ENCODE results near the gene NFASC. TPM values are rescaled to one million over a fixed set of nuclear protein-coding genes. Genes with fewer than 3 reads are reported as not detected.

Gene NFASC
- total RNA-seq, 1 experiment from 2014 or later, result 20.1 TPM

- H3K36me3 Mint-ChIP-seq, result no peaks in the 10 kb centered on the region
- ChIA-PET CTCF (interaction anchor here (1.6 to 5.0 kb wide), 5 partner anchors 15 to 92 kb away, joined by 4 to 53 read pairs (median 8); no protein-coding TSS in a partner anchor), POLR2A (no interaction called here)
- H3K4me1 Mint-ChIP-seq, result peaks cover 32% of the 10 kb centered on the region
- no peak overlapping the region for H3K4me3 Mint-ChIP-seq
- ATAC-seq (no peak), DNase-seq (ENCODE audit: low spot score) (no peak)
- H3K27ac Mint-ChIP-seq, result no peak overlapping the region
- H3K9me3 Mint-ChIP-seq, result no peaks in the 10 kb centered on the region
- H3K27me3 Mint-ChIP-seq (ENCODE audit: low read depth), result peaks cover 1% of the 10 kb centered on the region; the same call in 1 of the 2 replicates
- TF ChIP-seq FOXP4 (CRISPR knock-in tag; IDR thresholded peaks at IDR 0.05), result no peak
- no peak for TF ChIP-seq USF2 (CRISPR knock-in tag; IDR thresholded peaks at IDR 0.05)
- TF ChIP-seq ZNF232 (CRISPR knock-in tag; IDR thresholded peaks at IDR 0.05), result no peak
- TF ChIP-seq CTCF (IDR thresholded peaks at IDR 0.05), result no peak
- TF ChIP-seq ZNF138 (CRISPR knock-in tag; conservative IDR thresholded peaks at IDR 0.05), result no peak
- no peak for TF ChIP-seq CDX4 (CRISPR knock-in tag; IDR thresholded peaks at IDR 0.05; ENCODE audit: borderline replicate concordance)
- TF ChIP-seq FOXK1 (CRISPR knock-in tag; IDR thresholded peaks at IDR 0.05), result no peak
- no peak for TF ChIP-seq PRDM15 (CRISPR knock-in tag; IDR thresholded peaks at IDR 0.05)
- TF ChIP-seq HMGXB4 (CRISPR knock-in tag; IDR thresholded peaks at IDR 0.05), result no peak
- no peak for TF ChIP-seq E2F1 (CRISPR knock-in tag; IDR thresholded peaks at IDR 0.05)
- no peak for TF ChIP-seq AR (CRISPR knock-in tag; IDR thresholded peaks at IDR 0.05)
- no peak for TF ChIP-seq ZSCAN18 (CRISPR knock-in tag; IDR thresholded peaks at IDR 0.05)
- no peak for TF ChIP-seq E2F5 (CRISPR knock-in tag; IDR thresholded peaks at IDR 0.05)
- TF ChIP-seq EMX1 (CRISPR knock-in tag; IDR thresholded peaks at IDR 0.05), result no peak
- TF ChIP-seq OVOL2 (CRISPR knock-in tag; IDR thresholded peaks at IDR 0.05; ENCODE audit: borderline replicate concordance), result no peak
- TF ChIP-seq ZBTB43 (CRISPR knock-in tag; IDR thresholded peaks at IDR 0.05), result no peak
- TF ChIP-seq NFE2L1 (CRISPR knock-in tag; IDR thresholded peaks at IDR 0.05), result no peak
- TF ChIP-seq MAX (CRISPR knock-in tag; IDR thresholded peaks at IDR 0.05), result no peak
Measured at GRCh38 chr1:205014783-205015182, 144.1 kb downstream of the NFASC start.

All from WTC11 (cell line).